WI38 (cell line): Measurements from ENCODE around the gene ZNF219.
A peak's percentile ranks its signal among the peaks of the same experiment; 100 is the strongest.

Experiments
- H3K4me3 ChIP-seq: 2 replicates; pipeline ENCODE4 v1.5.1; 2011; ENCODE audit warnings: low read depth, mild to moderate bottlenecking, control low read depth, low read length
- CTCF ChIP-seq: IDR thresholded peaks from 2 replicates; pipeline ENCODE4 v1.5.1; 2012; ENCODE audit warnings: low read depth, mild to moderate bottlenecking, control low read depth, low read length

ZNF219 gene

GRCh38 chr14:21096978-21097635, 1.3 kb downstream of the ZNF219 start:
- TF ChIP-seq CTCF: no peak
- 0 out of 2 replicates have a peak overlapping the region, but pooled peaks have one; percentile 2 for H3K4me3 ChIP-seq

GRCh38 chr14:21096438-21096837, 2.0 kb downstream of the ZNF219 start:
- H3K4me3 ChIP-seq: no peak overlapping the region
- no peak for TF ChIP-seq CTCF

- no peak overlapping the region for H3K4me3 ChIP-seq
- TF ChIP-seq CTCF: no peak
These were observed 2.8 kb downstream of the ZNF219 start for GRCh38 chr14:21095430-21096205.

- no peak for TF ChIP-seq CTCF
- H3K4me3 ChIP-seq: no peak overlapping the region
These were observed 4.4 kb downstream of the ZNF219 start for GRCh38 chr14:21093769-21094681.

GRCh38 chr14:21093018-21093417, 5.4 kb downstream of the ZNF219 start:
- H3K4me3 ChIP-seq: no peak overlapping the region
- no peak for TF ChIP-seq CTCF

GRCh38 chr14:21092273-21093011, 6.0 kb downstream of the ZNF219 start:
- peak; percentile 100 for TF ChIP-seq CTCF
- no peak overlapping the region for H3K4me3 ChIP-seq
